Lower lobe of right lung (tissue), 2 donors: ENCODE measurements around the gene USP14. TPM values are rescaled to one million over a fixed set of nuclear protein-coding genes. Genes with fewer than 3 reads are reported as not detected.
A peak's percentile ranks its signal among the peaks of the same experiment; 100 is the strongest.

Experiments
- ATAC-seq, 2 donors: fragments of 200-7000 bp; cut with Tn5 transposase; one replicate each; pipeline ENCODE4 v1.9.1; 2020 to 2022; ENCODE audit warnings: mild to moderate bottlenecking in 2 of 2, moderate library complexity in 2 of 2
- DNase-seq: peaks from one replicate; pipeline ENCODE4 v3.0.0-alpha.2; 2020
- H3K27ac ChIP-seq: fragments of 200-600 bp; one replicate; pipeline ENCODE4 v1.8.0; 2022
- H3K27me3 ChIP-seq: fragments of 200-600 bp; one replicate; pipeline ENCODE4 v1.8.0; 2022; ENCODE audit warnings: low read depth
- H3K36me3 ChIP-seq: fragments of 200-600 bp; one replicate; pipeline ENCODE4 v1.8.0; 2022; ENCODE audit warnings: mild to moderate bottlenecking
- H3K4me1 ChIP-seq: fragments of 200-600 bp; one replicate; pipeline ENCODE4 v1.8.0; 2022
- H3K4me3 ChIP-seq: fragments of 200-600 bp; one replicate; pipeline ENCODE4 v1.8.0; 2022; ENCODE audit warnings: mild to moderate bottlenecking
- H3K9me3 ChIP-seq: fragments of 200-600 bp; one replicate; pipeline ENCODE4 v1.8.0; 2022
- intact Hi-C: fragments of 100-400 bp; cut with DNase I; formaldehyde crosslinking; loops from one replicate; pipeline ENCODE4 v1.11.0; 2022
- total RNA-seq: library from RNA; stranded (reverse); fragmentation: NEBNext Ultra II Directional; extraction: Animal tissue kit (Norgen Biotek cat#: 25700); gene quantifications from one replicate; pipeline ENCODE4 v1.2.1, GENCODE V29; 2021
- TF ChIP-seq, protein P1 (sequence below): fragments of 200-600 bp; IDR thresholded peaks from one replicate; pipeline ENCODE4 v1.8.0; 2022; ENCODE audit warnings: antibody characterized with exemption, mild to moderate bottlenecking
- donor health status: DM: no; HTN: yes; CAD: no; lungs with severe emphysema.

USP14 gene
- total RNA-seq, 1 donor from 2014 or later: 43.2 TPM

- intact Hi-C loops: no loop called here
- Histone ChIP-seq H3K4me1 (peaks cover 1% of the 10 kb centered on the region), H3K27ac (no peak overlapping the region), H3K27me3 (peaks cover 4% of the 10 kb centered on the region), H3K9me3 (no peaks in the 10 kb centered on the region), H3K36me3 (no peaks in the 10 kb centered on the region), H3K4me3 (no peak overlapping the region)
- no peak for DNase-seq
- ATAC-seq: no peak
- TF ChIP-seq, protein P1, sequence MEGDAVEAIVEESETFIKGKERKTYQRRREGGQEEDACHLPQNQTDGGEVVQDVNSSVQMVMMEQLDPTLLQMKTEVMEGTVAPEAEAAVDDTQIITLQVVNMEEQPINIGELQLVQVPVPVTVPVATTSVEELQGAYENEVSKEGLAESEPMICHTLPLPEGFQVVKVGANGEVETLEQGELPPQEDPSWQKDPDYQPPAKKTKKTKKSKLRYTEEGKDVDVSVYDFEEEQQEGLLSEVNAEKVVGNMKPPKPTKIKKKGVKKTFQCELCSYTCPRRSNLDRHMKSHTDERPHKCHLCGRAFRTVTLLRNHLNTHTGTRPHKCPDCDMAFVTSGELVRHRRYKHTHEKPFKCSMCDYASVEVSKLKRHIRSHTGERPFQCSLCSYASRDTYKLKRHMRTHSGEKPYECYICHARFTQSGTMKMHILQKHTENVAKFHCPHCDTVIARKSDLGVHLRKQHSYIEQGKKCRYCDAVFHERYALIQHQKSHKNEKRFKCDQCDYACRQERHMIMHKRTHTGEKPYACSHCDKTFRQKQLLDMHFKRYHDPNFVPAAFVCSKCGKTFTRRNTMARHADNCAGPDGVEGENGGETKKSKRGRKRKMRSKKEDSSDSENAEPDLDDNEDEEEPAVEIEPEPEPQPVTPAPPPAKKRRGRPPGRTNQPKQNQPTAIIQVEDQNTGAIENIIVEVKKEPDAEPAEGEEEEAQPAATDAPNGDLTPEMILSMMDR: no peak
Measured at GRCh38 chr18:154151-154550, 4.2 kb upstream of the USP14 start.

DNA sequence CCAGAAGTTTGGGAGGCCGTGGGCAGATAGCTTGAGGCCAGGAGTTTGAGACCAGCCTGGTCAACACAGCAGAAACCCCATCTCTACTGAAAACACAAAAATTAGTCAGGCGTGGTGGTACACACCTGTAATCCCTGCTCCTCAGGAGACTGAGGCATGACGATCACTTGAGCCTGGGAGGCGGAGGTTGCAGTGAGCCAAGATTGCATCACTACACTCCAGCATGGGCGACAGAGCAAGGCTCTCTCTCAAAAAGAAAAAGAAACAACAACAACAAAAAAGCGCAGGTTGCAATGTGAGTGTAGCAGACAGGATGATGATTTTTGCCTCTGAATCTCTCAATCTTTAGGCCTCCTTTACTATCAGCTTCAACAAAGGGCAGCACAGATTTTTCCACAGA, 2.7 kb upstream of the USP14 start:
- no peaks in the 10 kb centered on the region for H3K9me3 ChIP-seq
- H3K4me3 ChIP-seq: no peak overlapping the region
- intact Hi-C loops: no loop called here

DNA sequence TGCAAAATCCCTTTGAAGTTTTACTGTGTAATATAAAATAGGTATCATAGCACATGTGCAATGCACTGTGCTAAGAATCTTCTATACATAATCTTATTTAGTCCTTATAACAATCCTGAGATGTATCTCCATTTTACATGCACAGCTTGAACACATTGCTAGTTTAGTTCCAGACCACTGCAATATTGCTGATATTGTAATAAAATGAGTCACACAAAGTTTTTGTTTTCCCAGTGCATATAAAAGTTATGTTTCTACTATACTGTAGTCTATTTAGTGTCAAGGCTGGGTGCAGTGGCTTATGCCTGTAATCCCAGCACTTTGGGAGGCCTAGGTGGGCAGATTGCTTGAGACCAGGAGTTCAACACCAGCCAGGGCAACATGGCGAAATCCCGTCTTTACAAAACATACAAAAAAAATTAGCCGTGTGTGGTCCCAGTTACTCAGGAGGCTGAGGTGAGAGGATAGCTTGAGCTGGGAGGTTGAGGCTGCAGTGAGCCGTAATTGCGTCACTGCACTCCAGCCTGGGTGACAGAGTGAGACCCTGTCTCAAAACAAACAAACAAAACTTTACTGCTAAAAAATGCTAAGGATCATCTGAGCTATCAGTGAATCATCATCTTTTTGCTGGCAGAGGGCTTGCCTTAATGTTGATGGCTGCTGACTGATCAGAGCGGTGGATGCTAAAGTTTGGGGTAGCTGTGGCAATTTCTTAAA, 1.7 kb upstream of the USP14 start:
- no peak overlapping the region for H3K4me3 ChIP-seq
- no peak for ATAC-seq

More for the DNA sequence above, 2.7 kb upstream of the USP14 start:
- DNase-seq (no peak), ATAC-seq (no peak)
- Histone ChIP-seq H3K4me1 (peaks cover 16% of the 10 kb centered on the region), H3K36me3 (no peaks in the 10 kb centered on the region), H3K27ac (no peak overlapping the region), H3K27me3 (no peaks in the 10 kb centered on the region)
- TF ChIP-seq, protein P1: no peak

GRCh38 chr18:159037-159652, 788 bp downstream of the USP14 start:
- intact Hi-C loops: no loop called here
- H3K27ac ChIP-seq: peak overlapping the region; percentile 91
- H3K27me3 ChIP-seq: no peaks in the 10 kb centered on the region
- DNase-seq (no peak), ATAC-seq (peak in 1 of 2 donors; percentile 5)
- H3K36me3 ChIP-seq: peaks cover 13% of the 10 kb centered on the region
- TF ChIP-seq, protein P1: no peak
- peak overlapping the region; percentile 93 for H3K4me3 ChIP-seq
- H3K9me3 ChIP-seq: no peaks in the 10 kb centered on the region
- peaks cover 18% of the 10 kb centered on the region for H3K4me1 ChIP-seq

More for the DNA sequence above, 1.7 kb upstream of the USP14 start:
- Histone ChIP-seq H3K27me3 (no peaks in the 10 kb centered on the region), H3K9me3 (no peaks in the 10 kb centered on the region), H3K4me1 (peaks cover 18% of the 10 kb centered on the region), H3K36me3 (no peaks in the 10 kb centered on the region), H3K27ac (no peak overlapping the region)
- DNase-seq: no peak
- TF ChIP-seq, protein P1: no peak
- intact Hi-C loops: no loop called here

GRCh38 chr18:159933-160332, 1.6 kb downstream of the USP14 start:
- intact Hi-C loops: no loop called here
- ATAC-seq (no peak), DNase-seq (no peak)
- H3K27me3 ChIP-seq: no peaks in the 10 kb centered on the region
- H3K9me3 ChIP-seq: no peaks in the 10 kb centered on the region
- H3K4me1 ChIP-seq: peaks cover 18% of the 10 kb centered on the region
- TF ChIP-seq, protein P1: no peak
- no peak overlapping the region for H3K4me3 ChIP-seq
- H3K36me3 ChIP-seq: peaks cover 21% of the 10 kb centered on the region
- no peak overlapping the region for H3K27ac ChIP-seq
